Cardiac atrium fibroblast (primary cell): ENCODE measurements around the gene ORC6. TPM values are rescaled to one million over a fixed set of nuclear protein-coding genes. Genes with fewer than 3 reads are reported as not detected.

ENCODE experiments used
- total RNA-seq: library from RNA; depleted of rRNA; stranded (reverse); fragments of >200 nt; gene quantifications from 2 replicates; pipeline ENCODE4 v1.2.3, GENCODE V29; 2015

The ORC6 gene
- 7.8 and 8.3 TPM in 2 replicates for total RNA-seq

DNA sequence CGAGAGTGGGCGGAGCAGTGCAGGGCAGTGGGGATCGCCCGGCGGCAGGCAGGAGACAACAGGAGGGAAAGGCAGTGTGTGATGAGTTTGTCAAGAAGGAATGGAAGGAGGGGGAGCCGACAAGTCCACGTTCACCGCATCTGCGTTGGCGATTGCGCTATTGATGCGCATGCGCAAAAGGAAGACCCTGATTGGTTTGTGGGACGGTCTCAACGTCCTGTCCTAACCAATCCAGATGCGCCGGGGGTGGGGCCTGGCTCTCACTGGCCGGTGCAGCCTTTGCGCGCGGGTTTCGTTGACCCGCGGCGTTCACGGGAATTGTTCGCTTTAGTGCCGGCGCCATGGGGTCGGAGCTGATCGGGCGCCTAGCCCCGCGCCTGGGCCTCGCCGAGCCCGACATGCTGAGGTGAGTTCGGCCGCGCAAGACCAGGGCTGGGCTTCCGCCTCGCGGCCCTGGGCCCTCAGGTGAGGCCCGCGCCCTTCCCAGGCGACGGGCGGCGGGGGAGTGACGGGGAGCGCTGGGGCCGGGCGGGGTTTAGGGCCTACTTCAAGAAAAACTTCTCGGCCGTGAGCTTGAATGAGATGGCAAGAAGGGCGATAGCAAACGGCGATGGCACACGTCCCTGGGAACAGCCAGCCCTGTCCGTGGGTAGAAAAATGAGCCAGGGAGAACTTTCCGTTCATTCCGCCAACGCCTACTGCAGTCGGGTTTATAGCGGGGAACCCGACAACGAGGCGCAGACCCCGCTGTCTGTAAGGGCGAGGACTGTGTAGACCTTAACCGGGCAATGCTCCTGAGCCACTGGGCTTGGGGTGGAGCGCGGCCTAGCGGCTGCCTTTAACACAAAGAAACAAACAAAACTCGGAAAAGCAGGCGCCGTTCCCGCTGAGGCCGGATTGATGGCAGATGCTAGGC, at the start of gene ORC6:
Gene ORC6, plus strand, starts transcription at position 295 of the 916 bp plus-strand sequence. Its CDS starts 47 bp downstream, at position 342.

DNA sequence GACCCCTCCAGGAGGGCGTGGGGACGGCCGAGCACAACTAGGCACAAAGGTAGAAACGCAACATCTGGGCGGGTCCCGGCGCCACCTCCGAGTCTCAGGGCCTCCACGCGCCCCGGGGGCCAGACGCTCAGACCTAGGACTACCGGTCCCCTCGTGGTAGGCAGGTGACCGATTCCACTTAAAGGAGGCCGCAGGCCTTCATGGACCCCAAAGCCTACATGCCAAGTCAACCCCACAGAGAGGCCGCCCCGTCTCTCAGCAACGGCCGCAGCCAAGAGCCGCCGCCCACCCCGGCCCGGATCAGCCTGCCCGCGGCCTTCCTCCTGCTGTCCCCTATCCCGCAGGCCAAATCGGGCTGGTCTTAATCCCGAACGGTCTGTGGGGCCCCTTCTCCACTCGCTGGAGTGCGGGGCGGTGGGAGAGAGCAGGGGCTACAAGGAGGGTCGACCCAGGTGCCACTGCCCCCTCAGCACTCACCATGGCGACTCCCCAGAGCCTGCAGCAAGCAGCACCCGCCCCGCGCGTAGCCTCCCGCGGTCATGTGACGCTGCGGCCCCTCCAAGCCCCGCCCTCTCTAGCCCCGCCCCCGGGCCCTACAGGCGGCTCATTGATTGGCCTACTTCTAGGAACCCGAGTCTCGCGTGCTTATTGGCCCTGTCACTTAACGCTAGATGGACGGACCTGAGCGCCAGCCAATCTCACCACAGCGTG, 650 bp upstream of the ORC6 start, which contains the start of gene VPS35:
Gene VPS35, minus strand, starts transcription at position 525 of the 711 bp plus-strand sequence. Its CDS starts 45 bp downstream, at position 480.

Other genes starting within 250 kb of the ORC6 start
- gene SHCBP1, start 68.3 kb upstream of the ORC6 start, total RNA-seq = 6.7 and 6.8 TPM in 2 replicates
- 74.9 and 85.5 TPM in 2 replicates for gene VPS35, start 481 bp upstream of the ORC6 start, total RNA-seq
- under 0.01 and 0.18 TPM in 2 replicates for gene MYLK3, start 58.7 kb downstream of the ORC6 start, total RNA-seq
- gene C16orf87, start 141.5 kb downstream of the ORC6 start, total RNA-seq = 5.3 and 6.5 TPM in 2 replicates
- gene GPT2, start 194.7 kb downstream of the ORC6 start, total RNA-seq = 25.8 and 31.9 TPM in 2 replicates